Transverse colon (tissue), 4 donors: Measurements from ENCODE around the gene SP5. TPM values are rescaled to one million over a fixed set of nuclear protein-coding genes. Genes with fewer than 3 reads are reported as not detected.

ENCODE experiments used
- DNase-seq: peaks from one replicate; pipeline ENCODE4 v3.0.0-alpha.2; 2019
- H3K27ac ChIP-seq, 4 donors: fragments of 200-600 bp; sonication (generic); 2 replicates each; pipeline ENCODE4 v1.5.1; 2016 to 2018; ENCODE audit warnings: inconsistent platforms in 4 of 4
- H3K27me3 ChIP-seq: fragments of 200-600 bp; sonication (generic); 2 replicates; pipeline ENCODE4 v1.5.1; 2017; ENCODE audit warnings: inconsistent platforms
- H3K36me3 ChIP-seq, 4 donors: fragments of 200-600 bp; sonication (generic); 2 replicates each; pipeline ENCODE4 v1.5.1; 2017 to 2019; ENCODE audit warnings: inconsistent platforms in 4 of 4
- H3K4me1 ChIP-seq, 4 donors: fragments of 200-600 bp; sonication (generic); 2 replicates each; pipeline ENCODE4 v1.5.1; 2017 to 2020; ENCODE audit warnings: inconsistent platforms in 4 of 4
- H3K4me3 ChIP-seq, 4 donors: fragments of 200-600 bp; sonication (generic); 1 replicate in 1 of 4; 2 replicates in 3 of 4; pipeline versions ENCODE4 v1.5.1 to v1.6.1; 2017 to 2019; ENCODE audit warnings: inconsistent platforms in 4 of 4
- H3K9me3 ChIP-seq, 2 donors: fragments of 200-600 bp; sonication (generic); 2 replicates each; pipeline ENCODE4 v1.5.1; 2017 to 2019; ENCODE audit warnings: inconsistent platforms in 2 of 2
- EP300 ChIP-seq: sonication (generic); formaldehyde crosslinking; IDR thresholded peaks from one replicate; pipeline ENCODE4 v1.6.1; 2017; ENCODE audit warnings: antibody characterized with exemption, low read depth
- POLR2A ChIP-seq: fragments of 450-650 bp; IDR thresholded peaks from one replicate; pipeline ENCODE4 v1.6.1; 2016; ENCODE audit warnings: antibody characterized with exemption, mild to moderate bottlenecking, moderate library complexity
- POLR2AphosphoS5 ChIP-seq, 3 donors: sonication (generic); formaldehyde crosslinking; IDR thresholded peaks; one replicate each; pipeline ENCODE4 v1.6.1; 2016; ENCODE audit warnings: antibody characterized with exemption in 3 of 3
- WGBS, 2 donors: methylation state at CpG; one replicate each; pipeline ENCODE4 v1.1.5; 2018; ENCODE audit warnings: low coverage in 1 of 2; 5-methylcytosine and 5-hydroxymethylcytosine counted together
- in situ Hi-C, 4 donors: fragments of 200-750 bp; cut with MboI; loops; one replicate each; pipeline versions ENCODE4 v1.15.0 to v1.15.1; 2017; ENCODE audit warnings: low sequenced_read_pairs in 3 of 4, low pct_ligation_motif_present in 1 of 4, low pct_unique_long_range_greater_than_20kb in 1 of 4
- intact Hi-C: fragments of 100-400 bp; cut with DNase I; formaldehyde crosslinking; loops from one replicate; pipeline ENCODE4 v1.15.1; 2023; ENCODE audit warnings: low total_unique reads
- total RNA-seq, 4 donors: library from RNA; depleted of rRNA; stranded (reverse); fragments of >200 nt; gene quantifications; one replicate each; pipeline ENCODE4 v1.1.0, GENCODE V29; 2016
- TF ChIP-seq, protein P1 (sequence below), 5 experiments: fragments of 200-600 bp in 3 of 5; fragments of 450-650 bp in 2 of 5; sonication (generic) in 3 of 5; IDR thresholded peaks; 1 replicate in 2 of 5; 2 replicates in 3 of 5; pipeline ENCODE4 v1.5.1; 2016 to 2017; ENCODE audit warnings: antibody characterized with exemption in 5 of 5, inconsistent platforms in 3 of 5, mild to moderate bottlenecking in 2 of 5, moderate library complexity in 1 of 5

The SP5 gene
- total RNA-seq, 4 donors from 2014 or later: 0.41 to 2.2 TPM; not detected in 2

DNA sequence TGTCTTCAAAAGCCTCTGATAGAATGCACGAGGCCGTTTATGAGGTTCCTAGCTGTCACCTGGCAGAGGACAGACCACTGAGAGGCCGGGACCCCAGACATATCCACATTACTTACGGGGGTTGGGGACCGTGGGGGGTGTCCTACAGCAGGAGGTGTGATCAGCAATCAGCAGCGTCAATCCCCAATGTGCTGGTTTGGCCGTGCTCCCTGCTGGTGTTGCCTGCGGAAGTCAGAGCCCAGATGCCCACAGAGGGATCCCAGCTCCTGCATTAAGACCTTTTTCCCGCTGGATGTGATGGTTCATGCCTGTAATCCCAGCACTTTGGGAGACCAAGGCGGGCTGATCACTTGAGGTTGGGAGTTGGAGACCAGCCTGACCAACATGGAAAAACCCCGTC is 20.8 kb upstream of the SP5 start:
- no peaks in the 10 kb centered on the region for H3K4me1 ChIP-seq
- TF ChIP-seq POLR2AphosphoS5 (IDR thresholded peaks at IDR 0.05) (no peak), EP300 (no peak), POLR2A (no peak)
- TF ChIP-seq, protein P1, sequence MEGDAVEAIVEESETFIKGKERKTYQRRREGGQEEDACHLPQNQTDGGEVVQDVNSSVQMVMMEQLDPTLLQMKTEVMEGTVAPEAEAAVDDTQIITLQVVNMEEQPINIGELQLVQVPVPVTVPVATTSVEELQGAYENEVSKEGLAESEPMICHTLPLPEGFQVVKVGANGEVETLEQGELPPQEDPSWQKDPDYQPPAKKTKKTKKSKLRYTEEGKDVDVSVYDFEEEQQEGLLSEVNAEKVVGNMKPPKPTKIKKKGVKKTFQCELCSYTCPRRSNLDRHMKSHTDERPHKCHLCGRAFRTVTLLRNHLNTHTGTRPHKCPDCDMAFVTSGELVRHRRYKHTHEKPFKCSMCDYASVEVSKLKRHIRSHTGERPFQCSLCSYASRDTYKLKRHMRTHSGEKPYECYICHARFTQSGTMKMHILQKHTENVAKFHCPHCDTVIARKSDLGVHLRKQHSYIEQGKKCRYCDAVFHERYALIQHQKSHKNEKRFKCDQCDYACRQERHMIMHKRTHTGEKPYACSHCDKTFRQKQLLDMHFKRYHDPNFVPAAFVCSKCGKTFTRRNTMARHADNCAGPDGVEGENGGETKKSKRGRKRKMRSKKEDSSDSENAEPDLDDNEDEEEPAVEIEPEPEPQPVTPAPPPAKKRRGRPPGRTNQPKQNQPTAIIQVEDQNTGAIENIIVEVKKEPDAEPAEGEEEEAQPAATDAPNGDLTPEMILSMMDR (IDR thresholded peaks at IDR 0.05): no peak
- no peak for DNase-seq
- no peaks in the 10 kb centered on the region for H3K36me3 ChIP-seq
- no peaks in the 10 kb centered on the region for H3K9me3 ChIP-seq
- no peak overlapping the region for H3K4me3 ChIP-seq
- in situ Hi-C loops: no loop called here
- WGBS, 2 donors: 92% methylated on average over 11 of the region's 11 CpGs; no CpG with 5 or more reads in 1 of the 2 donors
- no peaks in the 10 kb centered on the region for H3K27me3 ChIP-seq
- intact Hi-C loops: no loop called here
- H3K27ac ChIP-seq: no peak overlapping the region

DNA sequence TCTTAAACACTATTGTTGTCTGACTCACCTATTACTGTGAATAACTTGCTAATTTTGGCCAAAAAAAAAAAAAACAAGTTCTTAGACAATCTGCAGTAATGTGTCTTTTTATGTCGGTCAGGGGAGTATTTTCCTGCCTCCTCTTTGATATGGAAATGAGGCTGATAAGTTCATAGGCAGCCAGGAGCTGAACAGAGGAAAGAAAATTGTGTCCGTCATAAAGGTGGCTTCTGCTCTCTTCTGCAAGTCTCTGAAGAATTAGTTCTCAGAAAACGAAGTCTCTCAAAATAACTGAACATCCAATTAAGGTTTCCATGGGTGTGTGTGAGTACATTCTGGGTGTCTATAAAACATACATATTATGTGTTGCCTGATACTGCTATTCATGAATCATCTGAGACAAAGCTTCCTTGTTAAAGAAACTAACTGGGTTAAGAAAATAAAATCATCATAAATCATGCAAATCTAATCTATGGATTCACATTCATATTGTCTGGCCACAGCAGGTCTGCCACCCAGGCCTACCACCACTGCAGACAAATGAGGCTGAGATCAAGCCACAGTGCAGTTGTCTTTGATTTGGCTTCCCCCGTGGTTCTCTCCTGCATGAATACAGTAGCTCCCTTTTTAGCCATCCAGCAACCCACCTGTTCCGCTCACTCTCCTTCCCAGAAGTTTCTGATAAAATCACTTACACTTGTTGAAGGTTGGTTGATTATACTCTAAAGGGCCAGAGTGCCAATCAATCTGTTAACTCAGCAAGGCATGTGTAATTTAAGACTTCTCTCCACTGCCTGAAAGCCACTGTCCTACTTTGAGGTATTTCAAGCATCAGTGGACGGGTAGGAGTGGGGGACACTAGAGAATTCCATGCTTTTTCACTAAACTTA is 19.4 kb upstream of the SP5 start:
- Histone ChIP-seq H3K4me1 (no peaks in the 10 kb centered on the region), H3K27me3 (no peaks in the 10 kb centered on the region), H3K36me3 (no peaks in the 10 kb centered on the region), H3K4me3 (no peak overlapping the region), H3K9me3 (no peaks in the 10 kb centered on the region), H3K27ac (no peak overlapping the region)
- DNase-seq: no peak
- intact Hi-C loops: no loop called here
- no peak for TF ChIP-seq POLR2AphosphoS5 (IDR thresholded peaks at IDR 0.05)
- TF ChIP-seq EP300: no peak
- TF ChIP-seq, protein P1 (IDR thresholded peaks at IDR 0.05): no peak
- TF ChIP-seq POLR2A: no peak
- in situ Hi-C loops: no loop called here
- WGBS, 2 donors: 51 to 60% methylated on average over 5 to 6 of the region's 6 CpGs

DNA sequence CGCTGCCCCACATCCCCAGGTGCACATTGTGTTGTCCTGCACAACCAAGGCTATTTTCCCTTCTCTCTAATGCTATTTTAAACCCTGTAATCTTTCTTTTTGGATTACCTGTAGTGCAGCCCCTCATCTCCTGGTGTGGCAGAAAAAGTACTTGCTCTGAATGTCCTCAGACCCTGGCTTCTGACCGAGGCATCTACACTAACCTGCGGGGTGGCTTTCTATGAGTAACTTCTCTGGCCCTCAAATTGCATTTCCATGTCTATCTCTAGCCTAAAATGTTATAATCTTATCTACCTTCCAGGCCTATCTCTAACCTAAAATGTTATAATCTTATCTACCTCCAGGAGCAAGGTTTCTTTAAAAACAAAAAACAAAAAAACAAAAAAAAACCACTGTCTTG is 18.2 kb upstream of the SP5 start:
- no peaks in the 10 kb centered on the region for H3K27me3 ChIP-seq
- H3K4me3 ChIP-seq: no peak overlapping the region
- no peak overlapping the region for H3K27ac ChIP-seq
- 86 to 90% methylated on average over 2 to 3 of the region's 3 CpGs for WGBS, 2 donors
- in situ Hi-C loops: no loop called here
- no peak for DNase-seq
- no peaks in the 10 kb centered on the region for H3K36me3 ChIP-seq
- intact Hi-C loops: no loop called here
- TF ChIP-seq POLR2AphosphoS5 (IDR thresholded peaks at IDR 0.05) (no peak), EP300 (no peak), POLR2A (no peak)
- TF ChIP-seq, protein P1 (IDR thresholded peaks at IDR 0.05): no peak
- H3K4me1 ChIP-seq: no peaks in the 10 kb centered on the region
- H3K9me3 ChIP-seq: no peaks in the 10 kb centered on the region

DNA sequence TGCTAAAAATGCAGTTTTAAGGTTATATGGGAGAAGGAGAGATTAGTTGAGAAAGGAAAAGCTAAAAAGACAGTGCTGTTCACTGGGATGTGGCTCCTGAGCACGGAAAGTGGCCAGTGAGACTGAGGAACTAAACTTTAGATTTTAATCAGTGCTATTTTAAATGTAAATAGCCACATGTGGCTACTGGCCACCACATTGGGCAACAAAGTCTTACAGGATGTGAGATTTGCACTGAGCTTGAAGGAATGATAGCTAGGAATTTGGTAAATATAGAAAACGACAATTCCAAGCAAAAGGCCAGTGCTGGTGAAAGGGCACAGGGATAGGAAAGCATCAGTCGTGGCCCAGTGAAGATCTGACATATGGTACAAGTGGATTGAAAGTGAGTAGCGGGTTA is 14.1 kb upstream of the SP5 start:
- no peak for DNase-seq
- Histone ChIP-seq H3K27ac (no peak overlapping the region), H3K27me3 (peaks cover 9% of the 10 kb centered on the region), H3K36me3 (no peaks in the 10 kb centered on the region), H3K4me3 (no peak overlapping the region), H3K4me1 (no peaks in the 10 kb centered on the region), H3K9me3 (no peaks in the 10 kb centered on the region)
- TF ChIP-seq, protein P1 (IDR thresholded peaks at IDR 0.05): no peak
- TF ChIP-seq EP300: no peak
- no peak for TF ChIP-seq POLR2A
- TF ChIP-seq POLR2AphosphoS5 (IDR thresholded peaks at IDR 0.05): no peak
- in situ Hi-C loops: loop anchor here in 2 of 4 donors (25.0 kb wide), 2 partner anchors 111 to 289 kb away; partner anchors contain the start of gene GAD1 (in 1 of the 2)
- intact Hi-C loops: no loop called here
- WGBS, 2 donors: 78 to 79% methylated on average over 4 of the region's 4 CpGs
